OCI-LY3 (cell line): Measurements from ENCODE around the gene CSNK1G3.
A peak's percentile ranks its signal among the peaks of the same experiment; 100 is the strongest.

Experiments
- H2AFZ ChIP-seq: fragments of 200-600, 300-600 bp; shearing (Covaris generic); 2 replicates; pipeline ENCODE4 v1.6.0; 2014; ENCODE audit warnings: antibody characterized with exemption, low read depth, low read length
- H3K27ac ChIP-seq: fragments of 200-600, 300-600 bp; sonication (generic); 2 replicates; pipeline ENCODE4 v1.5.1; 2014; ENCODE audit warnings: mild to moderate bottlenecking, low read length, moderate library complexity, mixed read lengths
- H3K27me3 ChIP-seq: fragments of 200-600, 300-600 bp; sonication (generic); 2 replicates; pipeline ENCODE4 v1.6.1; 2014; ENCODE audit warnings: low read depth, low read length, mixed read lengths
- H3K36me3 ChIP-seq: fragments of 200-600, 300-600 bp; sonication (generic); replicated peaks from 2 replicates; pipeline ENCODE3; 2014; ENCODE audit warnings: low read depth, low read length, mixed read lengths
- H3K4me1 ChIP-seq: fragments of 300-600, 200-600 bp; sonication (generic); 2 replicates; pipeline ENCODE4 v1.6.1; 2014; ENCODE audit warnings: low read length, mixed read lengths
- H3K4me2 ChIP-seq: fragments of 200-600, 300-600 bp; sonication (generic); 2 replicates; pipeline ENCODE4 v1.6.1; 2014; ENCODE audit warnings: low read length, mixed read lengths
- H3K4me3 ChIP-seq: fragments of 300-600, 200-600 bp; sonication (generic); 2 replicates; pipeline ENCODE4 v1.5.1; 2014; ENCODE audit warnings: antibody characterized with exemption, mild to moderate bottlenecking, low read length, moderate library complexity
- H3K79me2 ChIP-seq: fragments of 300-600, 200-600 bp; shearing (Covaris generic); 2 replicates; pipeline ENCODE4 v1.6.1; 2014; ENCODE audit warnings: mild to moderate bottlenecking, low read length, mixed read lengths
- H3K9ac ChIP-seq: fragments of 300-600, 200-600 bp; shearing (Covaris generic); 2 replicates; pipeline ENCODE4 v1.6.0; 2014; ENCODE audit warnings: mild to moderate bottlenecking, low read length, moderate library complexity
- H3K9me3 ChIP-seq: fragments of 200-600, 300-600 bp; shearing (Covaris generic); 2 replicates; pipeline ENCODE4 v1.6.1; 2014; ENCODE audit warnings: low read length, mixed read lengths; ENCODE audit not compliant: insufficient read depth
- H4K20me1 ChIP-seq: fragments of 200-600, 300-600 bp; sonication (generic); 2 replicates; pipeline ENCODE4 v1.6.1; 2016; ENCODE audit warnings: low read length, mixed read lengths; ENCODE audit not compliant: insufficient read depth
- EZH2phosphoT487 ChIP-seq: fragments of 200-600 bp; shearing (Covaris generic); IDR thresholded peaks from 2 replicates; pipeline ENCODE4 v1.6.1; 2018; ENCODE audit warnings: antibody characterized with exemption, mixed run types, low read depth
- TF ChIP-seq, protein P1 (sequence below): fragments of 200-600, 300-600 bp; sonication (generic); IDR thresholded peaks from 2 replicates; pipeline ENCODE4 v1.5.1; 2014; ENCODE audit warnings: antibody characterized with exemption, low read length, low read depth

CSNK1G3 gene

DNA sequence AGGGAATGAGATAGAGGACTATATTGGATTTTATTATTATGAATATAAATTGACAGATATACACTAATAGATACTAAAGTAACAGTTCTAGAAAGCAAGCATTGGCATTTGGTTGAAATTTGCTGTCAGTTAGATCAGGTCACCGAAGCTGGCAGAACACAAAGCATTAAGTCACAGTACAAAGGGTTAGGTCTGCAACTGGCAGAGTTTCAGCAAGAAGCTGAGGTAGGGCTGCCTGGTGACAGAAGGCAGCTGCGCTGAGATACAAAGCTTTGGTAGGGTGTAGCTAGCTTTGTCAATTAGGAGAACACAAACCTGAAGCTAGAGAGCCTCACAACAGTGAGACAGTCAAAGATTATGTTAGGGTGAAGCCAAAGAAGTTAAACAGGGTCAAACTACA, 6.3 kb upstream of the CSNK1G3 start:
- Histone ChIP-seq H3K4me3 (no peak overlapping the region), H4K20me1 (no peaks in the 10 kb centered on the region), H3K4me1 (no peaks in the 10 kb centered on the region), H3K79me2 (no peaks in the 10 kb centered on the region), H3K36me3 (no peaks in the 10 kb centered on the region), H3K27me3 (0 out of 2 replicates have a peak, but pooled peaks cover 3% of the 10 kb centered on the region), H3K27ac (no peak overlapping the region), H3K9me3 (no peaks in the 10 kb centered on the region), H3K9ac (no peak overlapping the region), H2AFZ (no peak overlapping the region), H3K4me2 (no peak overlapping the region)
- TF ChIP-seq, protein P1, sequence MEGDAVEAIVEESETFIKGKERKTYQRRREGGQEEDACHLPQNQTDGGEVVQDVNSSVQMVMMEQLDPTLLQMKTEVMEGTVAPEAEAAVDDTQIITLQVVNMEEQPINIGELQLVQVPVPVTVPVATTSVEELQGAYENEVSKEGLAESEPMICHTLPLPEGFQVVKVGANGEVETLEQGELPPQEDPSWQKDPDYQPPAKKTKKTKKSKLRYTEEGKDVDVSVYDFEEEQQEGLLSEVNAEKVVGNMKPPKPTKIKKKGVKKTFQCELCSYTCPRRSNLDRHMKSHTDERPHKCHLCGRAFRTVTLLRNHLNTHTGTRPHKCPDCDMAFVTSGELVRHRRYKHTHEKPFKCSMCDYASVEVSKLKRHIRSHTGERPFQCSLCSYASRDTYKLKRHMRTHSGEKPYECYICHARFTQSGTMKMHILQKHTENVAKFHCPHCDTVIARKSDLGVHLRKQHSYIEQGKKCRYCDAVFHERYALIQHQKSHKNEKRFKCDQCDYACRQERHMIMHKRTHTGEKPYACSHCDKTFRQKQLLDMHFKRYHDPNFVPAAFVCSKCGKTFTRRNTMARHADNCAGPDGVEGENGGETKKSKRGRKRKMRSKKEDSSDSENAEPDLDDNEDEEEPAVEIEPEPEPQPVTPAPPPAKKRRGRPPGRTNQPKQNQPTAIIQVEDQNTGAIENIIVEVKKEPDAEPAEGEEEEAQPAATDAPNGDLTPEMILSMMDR, result no peak
- no peak for TF ChIP-seq EZH2phosphoT487

DNA sequence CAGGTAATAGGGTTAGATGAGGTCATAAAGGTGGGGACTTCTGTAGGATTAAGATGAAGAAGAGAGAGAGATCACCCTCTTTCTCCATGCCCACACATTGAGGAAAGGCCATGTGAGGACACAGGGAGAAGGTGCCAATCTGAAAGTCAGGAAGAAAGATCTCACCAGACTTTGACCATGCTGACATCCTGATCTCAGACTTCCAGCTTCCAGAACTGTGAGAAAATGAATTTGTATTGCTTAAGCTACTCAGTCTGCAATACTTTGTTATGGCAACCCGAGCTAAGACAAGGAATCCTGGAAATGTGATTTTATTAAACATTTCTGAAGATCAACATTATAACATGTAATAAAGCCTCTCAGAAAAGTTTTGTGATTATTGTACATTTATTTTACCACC, 3.5 kb upstream of the CSNK1G3 start:
- no peaks in the 10 kb centered on the region for H3K9me3 ChIP-seq
- H3K4me2 ChIP-seq, result no peak overlapping the region
- TF ChIP-seq EZH2phosphoT487, result no peak
- H4K20me1 ChIP-seq, result no peaks in the 10 kb centered on the region
- H3K27ac ChIP-seq, result no peak overlapping the region
- H3K9ac ChIP-seq, result no peak overlapping the region
- no peak overlapping the region for H3K4me3 ChIP-seq
- peaks cover 7% of the 10 kb centered on the region for H3K4me1 ChIP-seq
- H3K27me3 ChIP-seq, result 0 out of 2 replicates have a peak, but pooled peaks cover 3% of the 10 kb centered on the region
- no peaks in the 10 kb centered on the region for H3K36me3 ChIP-seq
- H2AFZ ChIP-seq, result no peak overlapping the region
- H3K79me2 ChIP-seq, result peaks cover 9% of the 10 kb centered on the region

DNA sequence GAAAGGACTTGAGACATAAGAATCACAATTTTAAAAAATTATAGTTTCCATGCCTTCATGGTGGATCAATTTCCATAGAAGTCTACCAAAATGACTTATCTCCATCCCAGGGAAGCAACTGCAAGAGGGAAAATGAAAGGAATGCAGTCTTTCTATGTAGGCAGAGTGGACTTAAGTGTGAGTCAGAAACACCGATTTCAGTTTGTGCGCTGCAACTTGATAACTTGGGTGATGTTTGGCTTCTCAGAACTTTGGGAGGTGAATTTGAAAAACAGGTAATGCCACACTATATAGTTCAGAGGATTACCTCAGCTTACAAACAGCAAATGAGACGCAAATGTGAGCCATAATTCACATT, 708 bp upstream of the CSNK1G3 start:
- Histone ChIP-seq H3K4me2 (peak overlapping the region; percentile 98), H3K27ac (no peak overlapping the region), H3K36me3 (no peaks in the 10 kb centered on the region), H3K27me3 (no peaks in the 10 kb centered on the region), H3K4me3 (peak overlapping the region; percentile 89), H3K9me3 (no peaks in the 10 kb centered on the region), H2AFZ (peak overlapping the region; percentile 77; the same call in 1 of the 2 replicates), H3K9ac (peak overlapping the region; percentile 87), H4K20me1 (peaks cover 5% of the 10 kb centered on the region; the same call in 1 of the 2 replicates), H3K79me2 (peaks cover 37% of the 10 kb centered on the region), H3K4me1 (peaks cover 15% of the 10 kb centered on the region)
- TF ChIP-seq EZH2phosphoT487, result no peak
- TF ChIP-seq, protein P1, result no peak

DNA sequence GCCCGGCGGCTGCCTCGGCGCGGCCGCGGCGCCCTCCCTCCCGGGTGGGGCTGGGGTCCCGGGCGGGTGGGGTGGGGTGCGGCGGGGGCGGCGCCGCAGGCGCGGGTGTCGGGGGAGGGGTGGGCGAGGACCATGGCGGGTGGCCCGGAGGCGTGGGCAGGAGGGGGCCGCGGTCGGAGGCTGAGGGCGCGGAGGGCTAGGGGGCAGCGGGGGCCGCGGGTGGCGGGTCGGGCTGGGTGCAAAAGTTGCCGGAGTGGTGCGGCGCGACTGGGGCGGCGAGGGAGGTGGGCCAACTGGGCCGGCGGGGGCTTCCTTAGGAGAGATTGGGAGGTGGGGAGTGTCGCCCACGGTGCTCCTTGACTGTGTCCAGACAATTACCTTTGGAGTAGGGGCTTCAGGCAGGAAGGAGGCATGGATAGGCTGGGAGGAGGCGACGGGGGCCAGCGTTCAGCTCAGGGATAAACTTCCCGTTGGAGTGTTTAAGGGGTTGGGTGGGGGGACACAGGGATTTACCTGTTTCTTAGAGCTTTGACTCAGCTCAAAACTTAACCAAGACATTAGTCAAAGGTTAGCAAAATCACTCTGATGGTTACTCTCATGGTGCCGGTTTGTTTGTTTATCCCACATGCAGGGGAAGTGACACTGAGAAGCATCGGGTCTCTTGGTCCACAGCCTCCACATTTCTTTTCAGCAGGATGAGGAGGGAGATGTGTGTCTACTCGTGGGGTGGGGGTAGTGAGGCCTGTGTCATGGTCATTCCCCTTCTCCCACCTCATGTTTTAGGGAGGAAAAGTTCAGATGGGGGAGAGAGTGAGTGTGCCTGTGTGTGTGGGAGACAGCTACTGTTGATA, 859 bp downstream of the CSNK1G3 start:
- H3K27me3 ChIP-seq, result no peaks in the 10 kb centered on the region
- H3K36me3 ChIP-seq, result no peaks in the 10 kb centered on the region
- no peak overlapping the region for H2AFZ ChIP-seq
- peak overlapping the region; percentile 89 for H3K4me3 ChIP-seq
- H3K27ac ChIP-seq, result peak overlapping the region; percentile 58; the same call in 1 of the 2 replicates
- peak overlapping the region; percentile 87 for H3K9ac ChIP-seq
- H3K4me1 ChIP-seq, result peaks cover 23% of the 10 kb centered on the region
- peak overlapping the region; percentile 96 for H3K4me2 ChIP-seq
- TF ChIP-seq EZH2phosphoT487, result no peak
- TF ChIP-seq, protein P1, result no peak
- peaks cover 52% of the 10 kb centered on the region for H3K79me2 ChIP-seq
- H4K20me1 ChIP-seq, result peaks cover 6% of the 10 kb centered on the region; the same call in 1 of the 2 replicates
- no peaks in the 10 kb centered on the region for H3K9me3 ChIP-seq
